HG03460 (cell line): ENCODE measurements around the gene DHX57.
"Not testable (repeated sequence)": the region's sequence is repeated elsewhere in the genome, so short reads cannot be mapped to it uniquely, and the experiment has no call there.

Experiments used
- ATAC-seq: cut with Tn5 transposase; IDR thresholded peaks from one replicate; pipeline ENCODE4 v1.9.1; 2021; ENCODE audit not compliant: unreplicated experiment

The DHX57 gene

DNA sequence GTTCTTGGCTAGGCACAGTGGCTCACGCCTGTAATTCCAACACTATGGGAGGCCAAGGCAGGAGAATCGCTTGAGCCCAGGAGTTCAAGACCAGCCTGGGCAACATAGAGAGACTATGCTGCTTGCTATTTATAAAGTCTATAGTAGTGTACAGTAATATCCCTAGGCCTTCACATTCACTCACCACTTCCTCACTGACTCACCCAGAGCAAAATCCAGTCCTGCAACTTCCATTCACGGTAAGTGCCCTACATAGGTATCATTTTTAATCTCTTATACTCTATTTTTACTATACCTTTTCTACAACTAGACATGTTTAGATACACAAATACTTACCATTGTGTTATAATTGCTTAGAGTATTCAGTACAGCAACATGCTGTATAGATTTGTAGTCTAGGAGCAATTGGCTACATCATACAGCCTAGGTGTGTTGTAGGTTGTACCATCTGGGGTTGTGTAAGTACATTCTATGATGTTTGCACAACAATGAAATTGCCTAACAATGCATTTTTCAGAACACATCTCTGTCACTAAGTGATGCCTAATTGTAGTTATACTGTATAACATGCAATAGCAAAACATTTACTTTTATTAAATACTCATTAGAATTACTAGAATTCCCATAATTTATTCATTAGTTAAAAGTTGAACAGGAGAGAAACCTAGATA, 8.8 kb downstream of the DHX57 start:
- ATAC-seq, result no peak

DNA sequence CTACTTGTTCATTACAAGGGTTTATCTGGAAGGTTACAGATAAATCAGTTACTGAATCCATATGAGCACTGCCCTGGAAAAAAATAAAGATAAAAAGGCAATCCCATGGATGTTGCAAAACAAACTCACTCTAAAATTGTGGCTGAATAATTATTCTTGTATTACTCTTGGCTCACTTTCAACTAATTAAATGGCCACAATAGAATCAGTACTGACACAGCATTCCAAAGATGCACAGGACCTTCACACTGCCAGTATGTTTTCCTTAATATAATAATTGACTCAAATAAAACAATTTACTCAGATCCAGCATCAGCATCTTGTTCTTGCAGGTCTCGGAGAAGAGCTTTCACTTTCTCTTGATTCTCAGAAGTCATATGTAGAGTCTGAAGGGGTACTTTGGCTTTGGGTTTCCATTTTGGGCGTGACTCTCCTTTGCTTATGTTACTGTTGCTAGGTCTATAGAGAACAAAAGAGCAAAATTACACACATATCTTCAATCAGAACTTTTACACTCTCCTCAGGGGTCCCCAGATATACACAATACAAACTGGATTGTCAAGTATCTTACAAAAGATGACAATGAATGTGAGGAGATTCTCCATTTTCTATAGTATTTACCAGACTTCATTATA, 12.6 kb downstream of the DHX57 start:
- ATAC-seq, result no peak

DNA sequence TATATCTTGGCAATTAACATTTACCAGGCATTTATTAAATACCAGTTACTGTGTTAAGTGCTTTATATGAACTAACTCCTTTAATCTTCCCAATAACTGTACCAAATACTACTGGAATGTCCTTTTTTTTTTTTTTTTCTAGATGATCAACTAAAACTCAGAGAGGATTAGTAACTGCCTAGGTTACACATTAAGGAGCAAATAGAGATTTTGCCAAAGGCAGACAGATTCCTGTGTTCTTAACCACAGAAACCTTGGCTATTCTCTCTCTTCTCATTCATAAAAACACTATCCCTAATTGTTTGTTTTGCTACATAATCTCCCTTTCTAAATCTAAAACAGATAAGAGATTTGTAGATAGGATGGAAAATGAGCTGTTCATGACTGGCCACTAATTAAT, 13.3 kb downstream of the DHX57 start:
- no peak for ATAC-seq

DNA sequence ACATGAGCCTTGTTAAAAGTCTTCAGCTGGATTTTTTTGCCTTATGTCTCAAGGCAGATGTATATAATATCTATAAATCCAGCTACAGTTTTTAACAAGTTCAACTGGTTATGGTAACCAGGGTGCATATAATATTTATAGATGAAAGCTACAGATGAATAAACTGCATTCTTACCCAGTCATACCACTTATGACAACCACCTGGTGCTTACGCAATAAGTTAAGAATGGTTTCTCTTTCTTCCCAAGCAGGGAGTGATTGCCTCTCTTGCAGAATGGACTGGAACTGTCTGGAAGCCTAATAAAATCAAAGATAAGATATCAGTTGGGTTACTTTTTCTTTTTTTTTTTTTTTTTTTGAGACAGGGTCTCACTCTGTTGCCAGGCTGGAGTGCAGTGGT, 19.6 kb downstream of the DHX57 start:
- no peak for ATAC-seq

DNA sequence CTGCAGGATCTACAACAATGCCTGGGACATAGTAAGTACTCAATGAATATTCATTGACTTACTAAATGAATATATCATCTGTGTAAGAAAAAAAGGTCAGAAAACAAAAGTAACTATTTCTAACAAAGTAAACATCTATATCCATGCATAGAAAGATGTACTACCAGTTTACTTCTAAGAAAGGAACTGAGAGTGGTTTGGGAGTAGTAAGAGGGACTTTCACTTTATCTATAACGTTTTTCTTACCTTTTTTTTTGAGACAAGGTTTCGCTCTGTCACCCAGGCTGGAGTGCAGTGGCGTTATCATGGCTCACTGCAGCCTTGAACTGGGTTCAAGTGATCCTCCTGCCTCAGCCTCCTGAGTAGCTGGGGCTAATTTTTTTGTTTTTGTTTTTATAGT, 25.7 kb downstream of the DHX57 start:
- peak; percentile 88 for ATAC-seq

DNA sequence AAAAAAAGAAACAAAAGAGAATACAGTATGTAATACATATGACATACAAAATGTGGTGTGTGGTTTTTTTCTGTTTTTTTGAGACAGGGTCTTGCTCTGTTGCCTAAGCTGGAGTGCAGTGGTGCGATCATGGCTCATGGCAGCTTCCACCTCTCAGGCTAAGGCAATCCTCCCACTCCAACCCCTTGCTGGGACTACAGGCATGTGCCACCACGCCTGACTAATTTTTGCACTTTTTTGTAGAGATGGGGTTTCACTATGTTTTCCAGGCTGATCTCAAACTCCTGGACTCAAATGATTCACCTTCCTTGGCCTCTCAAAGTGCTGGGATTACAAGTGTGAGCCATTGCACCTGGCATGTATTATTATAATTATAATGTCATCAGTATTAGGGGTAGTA, 38.9 kb downstream of the DHX57 start:
- no peak for ATAC-seq

DNA sequence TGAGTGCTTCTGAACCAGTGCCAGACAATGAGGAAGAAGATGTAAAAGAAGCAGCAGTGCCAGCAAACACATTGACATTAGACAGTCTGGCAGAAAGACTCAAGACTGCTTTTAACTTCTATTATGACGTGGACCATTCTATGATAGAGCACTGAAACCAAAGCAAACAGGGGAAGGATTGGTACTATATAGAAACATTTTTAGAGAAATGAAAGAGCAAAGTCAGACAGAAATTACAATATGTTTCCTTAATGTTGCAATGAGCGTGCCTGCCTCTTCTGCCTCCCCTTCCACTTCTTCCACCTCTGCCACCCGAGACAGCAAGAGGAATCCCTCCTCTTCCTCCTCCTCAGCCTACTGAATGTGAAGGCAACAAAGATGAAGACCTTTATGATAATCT, 39.7 kb downstream of the DHX57 start:
- peak; percentile 75 for ATAC-seq

DNA sequence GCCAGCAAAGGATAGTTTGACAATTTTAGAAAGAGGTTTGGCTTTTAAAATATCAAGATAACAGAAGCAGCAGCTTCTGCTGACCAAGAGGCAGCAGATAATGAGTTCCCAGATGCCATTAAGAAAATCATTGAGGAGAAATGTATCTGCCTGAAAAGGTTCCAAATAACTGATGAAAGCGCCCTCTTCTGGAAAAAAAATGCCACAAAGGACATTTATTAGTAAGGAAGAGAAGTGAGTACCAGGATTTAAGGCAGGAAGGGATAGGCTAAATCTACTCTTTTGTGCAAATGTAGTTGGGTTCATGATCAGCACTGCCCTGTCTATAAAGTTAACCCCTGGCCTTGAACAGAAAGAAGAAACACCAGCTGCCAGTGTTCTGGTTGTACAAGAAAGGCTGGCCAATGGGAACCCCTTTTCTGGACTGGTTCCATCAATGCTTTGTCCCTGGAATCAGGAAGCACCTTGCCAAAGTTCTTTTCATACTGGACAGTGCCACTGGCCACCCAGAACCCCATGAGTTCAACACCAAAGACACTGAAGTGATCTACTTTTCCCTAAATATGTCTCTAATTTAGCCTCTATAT, 40.6 kb downstream of the DHX57 start:
- ATAC-seq, result no peak

DNA sequence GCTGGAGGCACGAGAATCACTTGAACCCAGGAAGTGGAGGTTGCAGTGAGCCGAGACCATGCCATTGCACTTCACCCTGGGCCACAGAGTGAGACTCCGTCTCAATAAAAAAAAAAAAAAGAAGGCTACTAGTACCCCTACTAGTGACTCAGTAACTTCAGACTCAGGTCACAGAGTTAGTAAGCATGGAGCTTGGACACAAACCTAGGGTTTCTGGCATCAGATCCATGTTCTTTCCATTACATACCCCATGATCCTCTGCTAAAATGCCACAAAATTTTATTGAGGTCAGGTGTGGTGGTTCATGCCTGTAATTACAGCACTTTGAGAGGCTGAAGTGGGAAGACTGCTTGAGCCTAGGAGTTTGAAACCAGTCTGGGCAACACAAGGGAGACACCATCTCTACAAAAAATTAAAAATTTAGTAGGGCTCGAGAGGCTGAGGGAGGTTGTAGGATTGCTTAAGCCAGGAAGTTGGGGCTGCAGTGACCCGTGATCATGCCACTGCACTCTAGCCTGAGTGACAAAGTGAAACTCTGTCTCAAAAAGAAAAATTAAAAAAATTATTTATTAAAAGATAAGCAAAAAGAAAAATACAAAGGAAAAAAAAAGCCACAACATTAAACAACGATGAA, 45.1 kb downstream of the DHX57 start:
- no peak for ATAC-seq

DNA sequence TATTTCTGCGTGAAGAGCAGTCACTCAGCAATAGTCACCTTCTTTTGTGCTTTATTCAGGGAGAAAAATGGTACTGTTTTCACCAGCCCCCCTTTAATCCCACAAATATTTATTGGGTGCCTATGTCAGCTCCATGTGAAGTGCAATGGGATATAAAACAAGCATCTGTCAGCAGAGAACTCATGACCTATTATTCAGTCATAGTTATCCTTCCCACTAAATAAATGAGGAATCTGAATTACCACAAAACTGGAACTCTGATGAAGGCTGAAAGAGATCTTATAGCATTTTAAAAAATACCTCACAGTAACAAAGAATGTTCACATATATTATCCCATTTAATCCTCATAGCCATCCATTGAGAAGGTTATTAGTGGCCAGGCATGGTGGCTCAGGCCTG, 45.8 kb downstream of the DHX57 start:
- no peak for ATAC-seq

DNA sequence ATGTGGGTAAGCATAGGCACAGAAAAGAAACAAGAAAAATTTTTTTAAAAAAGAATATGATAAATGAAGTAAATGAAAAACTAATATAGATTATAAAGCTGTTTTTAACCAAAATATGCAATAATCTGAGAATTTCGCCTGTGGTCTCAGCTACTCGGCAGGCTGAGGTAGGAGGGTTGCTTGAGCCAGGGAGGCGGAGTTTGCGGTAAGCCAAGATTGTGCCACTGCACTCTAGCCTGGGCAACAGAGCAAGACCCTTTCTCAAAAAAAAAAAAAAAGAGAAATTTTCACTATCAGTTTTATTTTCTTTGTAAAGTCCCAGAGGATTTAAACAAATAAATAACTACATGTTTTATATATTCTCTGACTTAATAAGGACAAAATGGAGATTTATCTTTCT, 47.3 kb downstream of the DHX57 start:
- no peak for ATAC-seq

DNA sequence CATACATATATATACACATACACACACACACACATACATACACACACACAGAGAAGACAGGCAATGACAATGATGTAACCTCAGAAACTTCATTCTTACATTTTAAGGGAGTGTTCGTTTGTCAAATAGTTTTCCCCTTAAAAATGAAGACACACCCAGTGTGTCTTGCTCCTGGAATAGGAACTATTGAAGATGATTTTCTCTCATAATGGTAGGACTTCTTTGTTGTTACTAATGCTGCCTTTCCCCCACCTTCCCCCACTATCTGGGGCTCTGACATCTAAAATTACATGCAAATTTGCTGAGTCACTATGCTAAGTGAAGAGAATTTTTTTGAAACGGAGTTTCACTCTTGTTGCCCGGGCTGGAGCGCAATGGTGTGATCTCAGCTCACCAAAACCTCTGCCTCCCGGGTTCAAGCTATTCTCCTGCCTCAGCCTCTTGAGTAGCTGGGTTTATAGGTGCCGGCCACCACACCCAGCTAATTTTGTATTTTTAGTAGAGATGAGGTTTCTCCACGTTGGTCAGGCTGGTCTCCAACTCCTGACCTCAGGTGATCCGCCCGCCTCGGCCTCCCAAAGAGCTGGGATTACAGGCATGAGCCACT, 48.1 kb downstream of the DHX57 start:
- ATAC-seq, result not testable (repeated sequence)

DNA sequence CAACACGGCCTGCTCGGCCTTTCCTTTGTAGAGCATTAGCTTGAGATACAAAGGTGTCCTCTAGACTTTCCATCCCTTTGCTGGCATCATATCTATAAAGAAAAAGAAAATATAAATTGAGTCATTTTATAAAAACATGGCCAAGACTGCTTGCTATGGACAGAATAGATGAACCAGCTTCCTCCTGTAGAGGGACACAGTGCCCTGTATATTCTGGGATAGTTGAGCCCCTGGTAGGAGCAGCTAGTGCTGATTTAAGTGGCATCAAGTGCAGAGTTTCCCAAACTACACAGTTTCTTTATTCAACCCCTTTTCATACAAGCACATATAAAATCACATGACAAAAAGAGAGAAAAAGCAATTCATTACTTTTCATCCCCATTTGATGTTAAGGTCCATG, 49.8 kb downstream of the DHX57 start:
- ATAC-seq, result no peak

DNA sequence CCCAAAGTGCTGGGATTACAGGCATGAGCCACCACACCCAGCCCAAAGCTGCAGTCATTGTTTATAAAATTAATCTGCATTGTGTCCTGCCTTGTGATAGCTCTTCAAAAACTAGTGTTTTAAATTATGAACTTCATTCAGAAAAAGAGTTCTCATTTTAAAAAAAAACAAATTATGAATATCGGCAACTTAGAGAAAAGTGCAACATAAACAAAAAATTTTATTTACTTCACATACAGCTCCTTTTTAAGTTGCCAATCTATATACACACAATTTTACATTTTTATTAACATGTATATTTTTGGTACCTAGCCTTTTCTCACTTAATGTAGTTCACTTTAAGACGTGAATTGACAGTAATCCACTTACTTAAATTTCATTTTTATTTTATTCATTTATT, 50.8 kb downstream of the DHX57 start:
- ATAC-seq, result no peak

DNA sequence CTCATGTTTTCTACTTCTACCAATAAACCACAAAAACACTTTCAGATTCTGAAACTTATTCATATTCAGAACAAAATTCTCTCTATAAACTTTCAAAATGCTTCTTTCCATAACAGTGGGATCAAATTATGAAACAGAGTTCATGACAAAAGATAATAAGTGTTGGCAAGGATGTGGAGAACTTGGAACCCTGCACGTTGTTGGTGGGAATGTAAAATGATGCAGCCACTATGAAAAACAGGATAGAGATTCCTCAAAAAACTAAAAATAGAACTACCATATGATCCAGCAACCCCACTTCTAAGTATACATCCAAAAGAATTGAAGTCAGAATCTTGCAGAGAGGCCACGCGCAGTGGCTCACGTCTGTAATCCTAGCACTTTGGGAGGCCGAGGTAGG, 52.3 kb downstream of the DHX57 start:
- no peak for ATAC-seq

DNA sequence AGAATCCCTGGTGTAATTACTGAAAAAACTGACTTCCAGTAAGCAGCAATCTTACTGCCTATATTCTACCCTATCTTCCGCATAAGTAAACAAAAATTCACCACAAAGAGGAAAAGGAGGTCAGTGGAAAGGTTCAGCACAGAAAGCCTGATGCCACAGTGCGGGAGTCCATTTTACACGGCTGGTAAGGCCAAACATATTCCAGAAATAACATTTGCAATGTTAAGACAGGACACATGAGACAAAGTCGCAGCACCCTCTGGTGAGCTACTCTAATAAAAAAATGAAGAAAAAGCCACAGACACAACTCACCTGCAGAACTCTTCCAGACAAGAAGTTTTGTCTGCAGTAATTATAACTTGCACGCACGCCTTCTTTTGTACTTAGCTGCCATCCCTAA, 57.2 kb downstream of the DHX57 start:
- ATAC-seq, result no peak

DNA sequence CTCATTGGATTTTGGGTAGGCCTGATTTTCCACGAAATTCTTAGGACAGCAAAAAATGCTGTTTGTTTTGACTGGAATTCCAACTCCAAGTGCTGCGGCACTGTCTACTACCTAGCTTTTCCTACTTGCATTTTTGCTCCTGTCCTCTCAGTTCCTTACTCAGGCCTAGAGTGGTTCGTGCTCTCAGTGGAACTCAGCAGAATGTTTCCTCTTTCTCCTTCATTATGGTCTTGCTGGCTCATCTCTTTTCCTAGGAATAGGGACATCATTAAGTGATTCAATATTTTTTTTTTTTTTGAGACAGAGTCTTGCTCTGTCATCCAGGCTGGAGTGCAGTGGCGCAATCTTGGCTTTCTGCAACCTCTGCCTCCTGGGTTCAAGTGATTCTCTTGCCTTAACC, 59.8 kb downstream of the DHX57 start:
- ATAC-seq, result no peak

DNA sequence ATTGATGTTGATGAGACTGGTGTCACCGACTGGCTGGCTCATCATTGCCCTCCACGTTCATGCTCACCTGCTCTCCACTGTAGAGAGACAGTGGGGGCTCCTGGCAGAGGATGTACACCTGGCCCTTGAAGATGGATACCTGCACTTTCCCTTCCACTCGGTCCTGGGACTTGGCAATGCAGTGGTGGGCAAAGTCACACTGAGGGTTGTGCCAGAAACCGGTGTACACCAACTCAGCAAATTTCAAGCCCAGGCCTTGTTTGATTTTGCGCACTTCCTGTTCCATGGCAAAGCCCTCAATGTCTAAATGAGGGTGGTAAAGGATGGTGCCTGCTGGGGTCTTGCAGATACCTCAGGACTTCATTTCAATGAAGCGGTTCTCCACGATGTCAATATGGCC, 65.2 kb downstream of the DHX57 start:
- ATAC-seq, result no peak

DNA sequence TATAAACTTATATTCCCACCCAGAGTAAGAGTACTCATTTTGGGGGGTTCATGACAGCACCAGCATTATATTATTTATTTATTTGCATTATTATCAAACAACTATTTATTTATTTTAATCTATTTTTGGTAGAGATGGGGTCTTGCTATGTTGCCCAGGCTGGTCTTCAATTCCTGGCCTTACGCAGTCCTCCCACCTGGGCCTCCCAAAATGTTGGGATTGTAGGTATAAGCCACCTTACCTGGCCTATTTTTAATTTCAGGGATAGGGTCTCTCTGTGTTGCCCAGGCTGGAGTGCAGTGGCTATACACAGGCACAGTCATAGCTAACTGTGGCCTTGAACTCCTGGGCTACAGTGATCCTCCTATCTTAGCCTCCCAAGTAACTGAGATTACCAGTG, 67.1 kb downstream of the DHX57 start:
- no peak for ATAC-seq

DNA sequence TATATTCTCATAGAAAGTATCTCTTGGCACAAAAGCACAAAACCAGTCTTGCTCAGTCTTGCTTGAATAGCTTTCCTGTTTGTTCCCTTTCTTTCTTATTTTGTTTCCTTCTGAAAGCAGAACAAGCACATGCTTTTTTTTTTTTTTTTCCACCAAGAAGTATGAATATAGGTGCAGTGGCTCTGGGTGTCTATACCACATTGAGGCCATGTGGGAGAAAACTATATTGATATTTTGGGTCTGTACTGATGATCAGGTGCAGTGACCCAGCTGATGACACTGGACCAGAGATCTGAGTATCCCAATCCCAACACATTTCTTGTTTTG, 69.0 kb downstream of the DHX57 start:
- no peak for ATAC-seq

DNA sequence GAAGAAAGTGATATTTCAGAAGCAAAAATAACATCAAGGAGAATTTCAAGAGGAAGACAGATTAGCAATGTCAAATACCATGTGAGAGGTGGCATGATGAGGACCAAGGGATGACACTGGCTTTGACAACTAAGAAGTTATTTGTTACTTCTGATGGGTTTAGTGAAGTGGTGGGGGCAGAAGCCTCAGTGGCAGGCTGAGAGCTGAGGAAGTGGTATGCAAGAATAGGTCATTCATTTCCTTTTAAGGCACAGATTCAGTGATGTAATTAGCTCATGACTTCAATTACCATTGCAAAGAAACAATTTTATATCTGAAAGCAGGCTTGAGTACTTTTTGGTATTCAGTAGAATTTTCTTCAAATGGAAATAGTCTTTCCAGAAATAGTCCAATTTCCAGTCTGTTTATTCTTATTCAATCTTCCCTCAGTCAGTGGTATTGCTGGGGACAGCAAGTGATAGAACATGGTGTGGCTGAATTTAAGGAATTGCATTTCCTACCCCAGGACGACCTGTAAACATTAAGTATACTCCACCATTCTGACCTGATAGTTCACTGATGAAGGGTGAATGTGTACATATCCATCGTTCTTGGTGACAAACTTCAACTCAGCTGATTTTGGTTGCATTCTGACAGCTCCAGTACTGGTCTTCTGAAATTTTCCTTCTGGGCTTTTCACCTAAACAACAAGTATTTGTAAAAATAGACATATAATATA, 69.6 kb downstream of the DHX57 start:
- ATAC-seq, result no peak
